GM19395 (cell line): ENCODE data around the gene GRIK4.

Experiments used
- ATAC-seq: cut with Tn5 transposase; IDR thresholded peaks from one replicate; pipeline ENCODE4 v1.9.1; 2021; ENCODE audit warnings: mild to moderate bottlenecking, moderate library complexity; ENCODE audit not compliant: unreplicated experiment

The GRIK4 gene

GRCh38 chr11:120919566-120919965 is 408.0 kb downstream of the GRIK4 start:
- no peak for ATAC-seq

GRCh38 chr11:120923866-120924508 is 412.4 kb downstream of the GRIK4 start:
- ATAC-seq: no peak

- peak; percentile 99 for ATAC-seq
These were observed 414.4 kb downstream of the GRIK4 start for GRCh38 chr11:120925944-120926343.

- ATAC-seq: no peak
These were observed 417.1 kb downstream of the GRIK4 start for GRCh38 chr11:120928627-120929026.

GRCh38 chr11:120929090-120929489 is 417.5 kb downstream of the GRIK4 start:
- no peak for ATAC-seq

GRCh38 chr11:120929664-120930154 is 418.2 kb downstream of the GRIK4 start:
- no peak for ATAC-seq

- no peak for ATAC-seq
These were observed 419.7 kb downstream of the GRIK4 start for GRCh38 chr11:120931057-120931779.

- no peak for ATAC-seq
These were observed 420.9 kb downstream of the GRIK4 start for GRCh38 chr11:120932305-120932915.

- no peak for ATAC-seq
These were observed 424.8 kb downstream of the GRIK4 start for GRCh38 chr11:120936356-120936755.

GRCh38 chr11:120937501-120937900 is 426.0 kb downstream of the GRIK4 start:
- no peak for ATAC-seq

GRCh38 chr11:120938260-120938659 is 426.7 kb downstream of the GRIK4 start:
- no peak for ATAC-seq

GRCh38 chr11:120940160-120940848 is 428.8 kb downstream of the GRIK4 start:
- no peak for ATAC-seq

GRCh38 chr11:120941000-120941399 is 429.5 kb downstream of the GRIK4 start:
- ATAC-seq: no peak

- no peak for ATAC-seq
These were observed 431.2 kb downstream of the GRIK4 start for GRCh38 chr11:120942701-120943100.

GRCh38 chr11:120945042-120945441 is 433.5 kb downstream of the GRIK4 start:
- ATAC-seq: no peak

- ATAC-seq: no peak
These were observed 439.3 kb downstream of the GRIK4 start for GRCh38 chr11:120950880-120951279.

- peak; percentile 72 for ATAC-seq
These were observed 441.2 kb downstream of the GRIK4 start for GRCh38 chr11:120952461-120953434.

GRCh38 chr11:120954381-120954780 is 442.8 kb downstream of the GRIK4 start:
- ATAC-seq: no peak

GRCh38 chr11:120956710-120957495 is 445.4 kb downstream of the GRIK4 start:
- ATAC-seq: no peak
